ENCODE results near the gene SVIL.

DNA sequence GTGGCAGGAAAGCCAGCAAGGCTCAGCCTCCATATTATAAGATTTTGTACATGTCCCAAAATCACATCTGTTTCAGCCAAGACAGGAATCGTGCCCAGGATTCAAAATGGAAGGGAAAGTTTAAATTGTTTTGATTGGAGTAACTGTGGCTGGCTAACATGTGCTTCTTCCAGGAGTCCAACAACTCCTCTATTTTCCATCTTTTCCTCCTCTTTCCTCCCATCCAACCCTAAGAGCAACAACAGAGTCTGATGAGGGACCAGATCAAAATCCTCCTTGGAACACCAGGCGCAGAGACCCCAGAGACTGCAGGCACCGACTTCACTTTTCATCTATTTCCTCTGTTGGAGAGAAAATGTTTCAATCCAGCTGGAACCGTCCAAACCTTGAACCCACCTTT lies 36.0 kb upstream of the SVIL start:
- TF ChIP-seq POLR2A (IDR thresholded peaks at IDR 0.05; ENCODE audit: low read depth, low read length): no peak
- no peak for TF ChIP-seq POLR2AphosphoS5 (IDR thresholded peaks at IDR 0.05; ENCODE audit: low read depth, low read length)
- TF ChIP-seq TAF1 (IDR thresholded peaks at IDR 0.05; ENCODE audit: low read depth, low read length): no peak
- no peak for TF ChIP-seq POU2F2 (IDR thresholded peaks at IDR 0.05; ENCODE audit: low read depth, low read length)
